Activated T-helper 2 cell treated with anti-CD3 and anti-CD28 coated beads, Interferon-gamma antibody, Interleukin-2, Interleukin-4, amounts not matched to agents 10 μg/mL and 5 μg/mL and 100 μg/mL, durations not matched to agents 14 hours and 24 hours and 36 hours (primary cell): Measurements from ENCODE around the gene IL17RC. TPM values are rescaled to one million over a fixed set of nuclear protein-coding genes. Genes with fewer than 3 reads are reported as not detected.
"Not testable (repeated sequence)": the region's sequence is repeated elsewhere in the genome, so short reads cannot be mapped to it uniquely, and the experiment has no call there.

Experiments used
- DNase-seq: peaks from one replicate; pipeline ENCODE4 v3.0.0; 2021; ENCODE audit warnings: low spot score
- H3K27ac Mint-ChIP-seq: one replicate; pipeline ENCODE4 v1.8.0; 2021; ENCODE audit warnings: mixed read lengths
- H3K27me3 Mint-ChIP-seq: one replicate; pipeline ENCODE4 v1.8.0; 2021; ENCODE audit warnings: low read depth, mixed read lengths
- H3K36me3 Mint-ChIP-seq: one replicate; pipeline ENCODE4 v1.8.0; 2021; ENCODE audit warnings: low read depth, mixed read lengths
- H3K4me1 Mint-ChIP-seq: one replicate; pipeline ENCODE4 v1.8.0; 2021; ENCODE audit warnings: low read depth, mixed read lengths
- H3K4me3 Mint-ChIP-seq: one replicate; pipeline ENCODE4 v1.8.0; 2021; ENCODE audit warnings: low read depth, mild to moderate bottlenecking, moderate library complexity, mixed read lengths
- H3K9me3 Mint-ChIP-seq: one replicate; pipeline ENCODE4 v1.8.0; 2021; ENCODE audit warnings: mixed read lengths
- intact Hi-C: fragments of 100-400 bp; cut with micrococcal nuclease; formaldehyde crosslinking; loops from one replicate; pipeline ENCODE4 v1.15.1; 2023
- total RNA-seq: library from RNA; stranded (reverse); gene quantifications from 2 replicates; pipeline ENCODE4 v1.2.3, GENCODE V29; 2022

The IL17RC gene, protein sequence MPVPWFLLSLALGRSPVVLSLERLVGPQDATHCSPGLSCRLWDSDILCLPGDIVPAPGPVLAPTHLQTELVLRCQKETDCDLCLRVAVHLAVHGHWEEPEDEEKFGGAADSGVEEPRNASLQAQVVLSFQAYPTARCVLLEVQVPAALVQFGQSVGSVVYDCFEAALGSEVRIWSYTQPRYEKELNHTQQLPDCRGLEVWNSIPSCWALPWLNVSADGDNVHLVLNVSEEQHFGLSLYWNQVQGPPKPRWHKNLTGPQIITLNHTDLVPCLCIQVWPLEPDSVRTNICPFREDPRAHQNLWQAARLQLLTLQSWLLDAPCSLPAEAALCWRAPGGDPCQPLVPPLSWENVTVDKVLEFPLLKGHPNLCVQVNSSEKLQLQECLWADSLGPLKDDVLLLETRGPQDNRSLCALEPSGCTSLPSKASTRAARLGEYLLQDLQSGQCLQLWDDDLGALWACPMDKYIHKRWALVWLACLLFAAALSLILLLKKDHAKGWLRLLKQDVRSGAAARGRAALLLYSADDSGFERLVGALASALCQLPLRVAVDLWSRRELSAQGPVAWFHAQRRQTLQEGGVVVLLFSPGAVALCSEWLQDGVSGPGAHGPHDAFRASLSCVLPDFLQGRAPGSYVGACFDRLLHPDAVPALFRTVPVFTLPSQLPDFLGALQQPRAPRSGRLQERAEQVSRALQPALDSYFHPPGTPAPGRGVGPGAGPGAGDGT
- total RNA-seq, result 0.27 and 0.48 TPM in 2 replicates

DNA sequence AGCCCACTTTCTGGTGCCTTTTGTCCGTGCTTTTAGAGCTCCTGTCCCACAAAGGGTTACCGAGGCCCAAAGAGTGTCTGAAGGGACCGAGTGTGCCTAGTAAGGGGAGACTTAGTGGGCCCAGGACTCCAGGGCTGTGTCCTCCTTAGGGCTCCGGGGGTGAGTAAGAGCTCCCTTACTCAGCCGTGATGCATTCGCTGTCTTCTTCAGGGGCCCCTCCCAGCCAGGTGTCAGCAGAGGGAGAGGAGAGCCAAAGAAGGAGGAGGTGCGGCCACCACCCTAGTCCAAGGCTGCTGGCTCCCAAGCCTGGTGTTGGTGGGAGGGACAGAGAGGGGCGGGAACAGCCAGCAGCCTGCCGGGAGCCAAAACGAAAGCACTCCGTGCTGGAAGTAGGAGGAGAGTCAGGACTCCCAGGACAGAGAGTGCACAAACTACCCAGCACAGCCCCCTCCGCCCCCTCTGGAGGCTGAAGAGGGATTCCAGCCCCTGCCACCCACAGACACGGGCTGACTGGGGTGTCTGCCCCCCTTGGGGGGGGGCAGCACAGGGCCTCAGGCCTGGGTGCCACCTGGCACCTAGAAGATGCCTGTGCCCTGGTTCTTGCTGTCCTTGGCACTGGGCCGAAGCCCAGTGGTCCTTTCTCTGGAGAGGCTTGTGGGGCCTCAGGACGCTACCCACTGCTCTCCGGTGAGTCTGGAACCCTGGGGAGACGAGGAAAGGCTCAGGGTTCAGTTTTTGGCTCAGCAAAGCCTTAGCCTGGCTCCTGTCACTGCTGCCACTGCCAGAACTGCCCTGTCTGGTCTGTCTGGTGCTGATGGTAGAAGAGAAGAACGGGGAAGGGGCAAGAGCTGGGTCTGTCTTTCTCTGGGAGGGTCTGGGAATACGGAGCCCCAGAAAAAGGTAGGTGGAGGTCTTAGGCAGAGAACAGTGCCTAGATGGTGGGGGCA is at the start of gene IL17RC:
TSS of gene IL17RC (plus strand) at position 365 of the 947 bp plus-strand sequence. CDS start at position 583, 218 bp downstream.
- intact Hi-C loops, result loop anchor here (2.0 kb wide), 1 partner anchor 16 kb away; the partner anchor contains the start of gene CRELD1
- Mint-ChIP-seq H3K9me3 (peaks cover 3% of the 10 kb centered on the region), H3K27ac (no peak within 1 kb of the TSS), H3K27me3 (peaks cover 10% of the 10 kb centered on the region), H3K4me3 (peak within 1 kb of the TSS; percentile 68), H3K36me3 (no peaks in the 10 kb centered on the region), H3K4me1 (peaks cover 12% of the 10 kb centered on the region)
- DNase-seq, result no peak

DNA sequence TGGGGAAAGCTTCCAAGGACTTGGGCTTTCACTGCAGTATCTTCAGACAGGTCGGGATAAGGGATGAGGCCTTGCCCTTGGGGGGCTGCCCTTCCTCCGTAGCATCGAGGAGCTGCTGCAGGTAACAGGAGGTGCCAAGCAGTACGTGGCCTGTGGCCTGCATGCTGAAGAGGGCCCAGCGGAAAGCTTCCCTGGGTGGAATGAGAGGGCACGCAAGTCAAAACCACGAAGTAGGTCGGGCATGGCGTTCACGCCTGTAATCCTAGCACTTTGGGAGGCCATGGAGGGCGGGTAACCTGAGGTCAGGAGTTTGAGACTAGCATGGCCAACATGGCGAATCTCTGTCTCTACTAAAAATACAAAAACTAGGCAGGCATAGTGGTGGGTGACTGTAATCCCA is 49.8 kb upstream of the IL17RC start:
- Mint-ChIP-seq H3K36me3 (no peaks in the 10 kb centered on the region), H3K9me3 (no peaks in the 10 kb centered on the region), H3K4me1 (no peaks in the 10 kb centered on the region), H3K27me3 (peaks cover 7% of the 10 kb centered on the region), H3K27ac (no peak overlapping the region), H3K4me3 (no peak overlapping the region)
- DNase-seq, result no peak
- intact Hi-C loops, result no loop called here

DNA sequence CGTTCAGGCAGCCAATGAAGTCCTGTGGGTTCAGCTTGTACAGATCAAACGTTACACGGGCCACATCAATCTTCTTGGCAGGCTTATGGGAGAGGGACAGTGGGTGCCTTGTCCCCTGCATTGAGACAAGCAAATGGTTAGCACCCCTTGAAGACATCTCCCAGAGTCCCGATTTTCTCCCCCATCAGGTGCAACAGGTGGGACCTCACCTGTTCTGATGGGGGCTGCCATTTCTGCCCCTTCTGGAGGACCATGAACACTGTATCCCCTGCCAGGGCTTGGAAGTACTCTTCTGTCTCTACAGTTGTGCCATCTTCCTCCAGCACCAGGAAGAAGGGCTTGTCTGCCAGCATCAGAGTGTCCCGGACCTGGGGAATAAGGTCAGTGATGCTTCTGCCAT is 46.9 kb upstream of the IL17RC start:
- no peak overlapping the region for H3K4me3 Mint-ChIP-seq
- H3K27me3 Mint-ChIP-seq, result peaks cover 2% of the 10 kb centered on the region
- no peak overlapping the region for H3K27ac Mint-ChIP-seq
- no peaks in the 10 kb centered on the region for H3K36me3 Mint-ChIP-seq
- H3K4me1 Mint-ChIP-seq, result no peaks in the 10 kb centered on the region
- H3K9me3 Mint-ChIP-seq, result no peaks in the 10 kb centered on the region
- no peak for DNase-seq
- intact Hi-C loops, result no loop called here

DNA sequence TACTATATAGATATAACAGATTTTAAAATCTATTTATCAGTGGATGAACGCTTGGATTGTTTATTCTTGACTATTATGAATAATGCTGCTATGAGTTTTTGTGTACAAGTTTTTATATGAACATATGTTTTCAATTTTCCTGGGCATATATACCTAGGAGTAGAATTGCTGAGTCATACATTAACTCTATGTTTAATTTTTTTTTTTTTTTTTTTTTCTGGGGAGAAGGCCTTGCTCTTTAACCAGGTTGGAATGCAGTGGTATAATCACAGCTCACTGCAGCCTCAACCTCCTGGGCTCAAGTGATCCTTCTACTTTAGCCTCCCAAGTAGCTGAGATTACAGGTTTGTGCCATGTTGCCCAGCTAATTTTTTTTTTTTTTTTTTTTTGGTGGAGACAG is 45.9 kb upstream of the IL17RC start:
- no peak for DNase-seq
- Mint-ChIP-seq H3K4me1 (peaks cover 1% of the 10 kb centered on the region), H3K27ac (no peak overlapping the region), H3K36me3 (no peaks in the 10 kb centered on the region), H3K4me3 (no peak overlapping the region), H3K27me3 (peaks cover 4% of the 10 kb centered on the region), H3K9me3 (no peaks in the 10 kb centered on the region)
- intact Hi-C loops, result no loop called here

DNA sequence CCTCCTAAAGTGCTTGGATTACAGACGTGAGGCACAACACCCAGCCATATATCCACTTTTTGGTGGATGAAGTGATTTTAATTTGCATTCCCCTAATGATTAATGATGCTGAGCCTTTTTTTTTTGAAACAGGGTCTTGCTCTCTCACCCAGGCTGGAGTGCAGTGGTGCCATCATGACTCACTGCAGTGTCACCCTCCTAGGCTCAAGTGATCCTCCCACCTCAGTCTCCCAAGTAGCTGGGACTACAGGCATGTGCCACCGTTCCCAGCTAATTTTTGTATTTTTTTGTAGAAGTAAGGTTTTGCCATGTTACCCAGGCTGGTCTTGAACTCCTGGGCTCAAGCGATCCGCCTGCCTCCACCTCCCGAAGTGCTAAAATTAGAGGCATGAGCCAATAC is 44.8 kb upstream of the IL17RC start:
- H3K4me1 Mint-ChIP-seq, intact Hi-C loops, H3K9me3 Mint-ChIP-seq, H3K4me3 Mint-ChIP-seq, H3K27ac Mint-ChIP-seq, H3K36me3 Mint-ChIP-seq, DNase-seq, H3K27me3 Mint-ChIP-seq: not testable (repeated sequence)

DNA sequence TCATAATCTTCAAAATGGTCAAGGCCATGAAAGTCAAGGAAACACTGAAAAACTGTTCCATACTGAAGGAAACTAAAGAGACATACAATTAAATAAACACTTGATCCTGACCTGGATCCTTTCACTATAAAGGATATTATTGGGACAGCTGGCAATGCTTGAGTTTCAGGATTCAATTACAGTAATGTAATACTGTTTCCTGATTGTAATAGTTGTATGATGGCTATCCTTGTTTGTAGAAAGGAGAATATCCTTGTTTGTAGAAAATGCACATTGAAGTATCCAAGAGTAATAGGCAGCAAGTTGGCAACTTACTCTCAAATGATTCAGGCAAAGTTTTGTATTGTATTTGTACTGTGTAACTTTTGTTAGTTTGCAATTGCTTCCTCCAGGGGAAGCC is 41.5 kb upstream of the IL17RC start:
- Mint-ChIP-seq H3K27me3 (peaks cover 2% of the 10 kb centered on the region), H3K4me3 (no peak overlapping the region), H3K27ac (no peak overlapping the region), H3K36me3 (no peaks in the 10 kb centered on the region), H3K4me1 (peaks cover 1% of the 10 kb centered on the region), H3K9me3 (no peaks in the 10 kb centered on the region)
- DNase-seq, result no peak
- intact Hi-C loops, result no loop called here

DNA sequence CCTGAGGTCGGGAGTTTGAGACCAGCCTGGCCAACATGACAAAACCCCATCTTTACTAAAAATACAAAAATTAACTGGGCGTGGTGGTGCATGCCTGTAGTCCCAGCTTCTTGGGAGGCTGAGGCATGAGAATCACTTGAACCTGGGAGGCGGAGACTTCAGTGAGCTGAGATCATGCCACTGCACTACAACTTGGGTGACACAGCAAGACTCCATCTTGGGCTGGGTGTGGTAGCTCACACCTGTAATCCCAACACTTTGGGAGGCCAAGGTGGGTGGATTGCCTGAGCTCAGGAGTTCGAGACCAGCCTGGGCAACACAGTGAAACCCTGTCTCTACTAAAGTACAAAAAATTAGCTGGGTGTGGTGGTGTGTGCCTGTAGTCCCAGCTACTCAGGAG is 40.6 kb upstream of the IL17RC start:
- H3K4me3 Mint-ChIP-seq, intact Hi-C loops, H3K27ac Mint-ChIP-seq, DNase-seq, H3K4me1 Mint-ChIP-seq, H3K27me3 Mint-ChIP-seq, H3K9me3 Mint-ChIP-seq, H3K36me3 Mint-ChIP-seq: not testable (repeated sequence)

DNA sequence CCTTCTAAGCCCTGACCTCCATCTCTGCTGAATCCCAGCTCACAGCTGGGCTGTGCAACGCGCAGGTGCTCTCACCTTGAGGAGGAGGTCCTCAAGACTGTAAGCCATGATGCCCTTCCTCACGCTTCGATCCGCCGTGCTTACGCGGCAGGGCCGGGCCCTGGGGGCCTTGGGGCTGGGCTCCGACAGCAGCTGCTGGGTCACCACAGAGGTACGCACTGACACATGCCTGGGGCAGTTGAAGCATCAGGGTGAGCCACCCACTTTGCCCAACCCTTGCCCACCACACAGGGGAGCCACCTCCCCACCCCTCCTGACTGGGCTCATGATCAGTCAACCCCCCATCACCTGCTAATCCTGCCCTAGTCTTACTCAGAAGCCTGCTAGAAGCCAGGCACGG is 39.9 kb upstream of the IL17RC start:
- no peak overlapping the region for H3K4me3 Mint-ChIP-seq
- intact Hi-C loops, result no loop called here
- no peaks in the 10 kb centered on the region for H3K9me3 Mint-ChIP-seq
- peaks cover 2% of the 10 kb centered on the region for H3K27me3 Mint-ChIP-seq
- DNase-seq, result no peak
- H3K36me3 Mint-ChIP-seq, result no peaks in the 10 kb centered on the region
- H3K4me1 Mint-ChIP-seq, result peaks cover 1% of the 10 kb centered on the region
- H3K27ac Mint-ChIP-seq, result no peak overlapping the region

DNA sequence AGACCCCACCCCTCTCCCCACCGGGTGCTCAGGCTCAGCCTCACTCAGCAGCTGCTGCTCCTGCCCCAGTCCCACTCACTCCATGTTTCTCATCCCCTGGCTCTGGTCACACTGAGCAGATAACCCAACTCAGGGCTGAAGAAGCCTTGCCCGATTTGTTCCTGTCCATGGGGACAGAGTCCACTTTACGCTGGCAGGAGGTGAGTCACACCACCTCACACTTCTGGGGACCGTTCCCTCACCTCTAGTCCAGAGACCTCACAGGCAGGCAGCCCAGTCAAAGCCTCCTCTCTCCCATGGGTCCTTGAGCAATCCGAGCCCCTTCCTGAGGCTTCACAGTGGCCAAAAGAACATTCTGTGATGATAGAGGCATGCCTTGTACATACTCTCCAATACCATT is 38.2 kb upstream of the IL17RC start:
- intact Hi-C loops, result no loop called here
- no peak for DNase-seq
- Mint-ChIP-seq H3K4me3 (no peak overlapping the region), H3K36me3 (no peaks in the 10 kb centered on the region), H3K27me3 (peaks cover 2% of the 10 kb centered on the region), H3K4me1 (peaks cover 1% of the 10 kb centered on the region), H3K27ac (no peak overlapping the region), H3K9me3 (no peaks in the 10 kb centered on the region)

DNA sequence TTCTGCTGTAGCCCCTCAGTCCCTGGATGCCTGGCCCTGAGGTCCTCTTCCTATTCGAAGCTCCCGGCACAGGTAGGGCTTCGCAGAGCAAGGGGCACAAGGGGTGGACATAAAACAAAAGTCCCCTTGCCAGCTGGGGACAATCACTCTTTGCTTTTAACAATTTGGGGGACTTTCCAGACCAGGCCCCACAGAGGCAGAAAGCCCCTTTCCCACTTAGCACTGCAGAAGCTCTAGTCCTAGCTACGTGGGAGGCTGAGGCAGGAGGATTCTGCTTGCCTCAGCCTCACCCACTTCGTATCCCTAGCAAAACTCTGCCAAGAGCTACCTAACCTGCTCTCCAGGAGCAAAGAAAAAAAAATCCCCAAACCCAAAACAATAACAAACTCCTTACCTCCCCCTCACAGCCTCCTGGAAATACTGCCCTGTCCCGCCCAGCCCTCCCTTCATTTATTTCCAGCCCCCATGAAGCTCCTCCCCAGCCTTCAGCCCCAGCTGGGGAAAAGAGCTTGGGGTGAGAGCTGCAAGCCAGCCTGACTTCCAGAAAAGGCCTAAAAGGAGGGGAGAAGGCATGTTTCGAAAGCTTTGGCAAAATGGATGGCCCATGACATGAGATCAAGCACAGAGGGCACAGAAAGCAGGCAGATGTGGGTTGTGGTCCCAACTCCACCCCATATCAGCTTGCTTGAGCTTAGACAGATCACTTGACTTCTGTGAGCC is 36.9 kb upstream of the IL17RC start, which contains the start of gene CIDEC:
TSS of gene CIDEC (minus strand) at position 424 of the 720 bp plus-strand sequence. CDS start 1,767 bp downstream, outside the sequence.
- intact Hi-C loops, result no loop called here
- peaks cover 5% of the 10 kb centered on the region for H3K27me3 Mint-ChIP-seq
- H3K9me3 Mint-ChIP-seq, result no peaks in the 10 kb centered on the region
- no peaks in the 10 kb centered on the region for H3K36me3 Mint-ChIP-seq
- no peak within 1 kb of the TSS for H3K27ac Mint-ChIP-seq
- DNase-seq, result no peak
- H3K4me3 Mint-ChIP-seq, result no peak within 1 kb of the TSS
- H3K4me1 Mint-ChIP-seq, result peaks cover 1% of the 10 kb centered on the region

DNA sequence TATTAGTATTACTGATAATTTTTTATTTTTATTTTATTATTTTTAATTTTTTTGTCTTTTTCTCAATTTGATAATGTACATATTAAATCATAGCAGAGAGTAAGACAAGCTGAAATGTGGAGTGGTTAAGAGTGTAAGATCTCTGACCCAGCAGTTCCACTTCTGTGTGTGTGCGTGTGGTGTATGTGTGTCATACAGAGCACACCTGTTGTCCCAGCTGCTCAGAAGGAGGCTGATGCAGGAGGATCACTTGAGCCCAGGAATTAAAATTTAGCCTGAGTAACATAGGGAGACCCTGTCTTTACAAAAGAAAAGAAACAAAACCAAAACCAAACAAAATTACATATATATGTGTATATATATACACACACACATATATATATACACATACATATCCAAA is 35.5 kb upstream of the IL17RC start:
- no peaks in the 10 kb centered on the region for H3K9me3 Mint-ChIP-seq
- DNase-seq, result no peak
- H3K36me3 Mint-ChIP-seq, result no peaks in the 10 kb centered on the region
- peaks cover 3% of the 10 kb centered on the region for H3K27me3 Mint-ChIP-seq
- H3K27ac Mint-ChIP-seq, result no peak overlapping the region
- H3K4me1 Mint-ChIP-seq, result no peaks in the 10 kb centered on the region
- intact Hi-C loops, result no loop called here
- no peak overlapping the region for H3K4me3 Mint-ChIP-seq
